Stimulated activated CD8-positive, alpha-beta memory T cell treated with anti-CD3 and anti-CD28 coated beads, Interleukin-12 subunit alpha, Interleukin-12 subunit beta, amount 100 ng/mL, for 1 hour (primary cell): ENCODE data around the gene MUC5B.

Source experiments
- DNase-seq: peaks from one replicate; pipeline ENCODE4 v3.0.0-alpha.2; 2020; ENCODE audit warnings: low read depth

MUC5B gene

DNA sequence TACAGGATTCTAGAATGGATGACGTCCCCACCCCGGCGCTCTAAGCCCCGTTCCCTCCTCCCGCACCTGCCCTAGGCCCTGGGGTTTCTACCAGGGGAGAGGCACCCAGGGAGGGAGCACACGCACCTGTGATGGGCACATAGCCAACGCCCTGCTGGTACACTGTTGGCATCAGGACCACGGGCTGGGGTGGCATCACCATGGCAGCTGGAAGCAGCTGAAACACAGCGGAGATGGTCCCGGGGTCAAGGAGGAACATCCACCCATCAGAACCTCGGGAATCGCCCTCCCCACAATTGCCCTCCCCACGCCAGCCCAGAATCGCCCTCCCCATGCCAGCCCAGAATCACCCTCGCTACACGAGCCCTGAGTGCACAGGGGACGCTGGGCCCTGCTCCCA lies 63.0 kb downstream of the MUC5B start:
- DNase-seq, result no peak

DNA sequence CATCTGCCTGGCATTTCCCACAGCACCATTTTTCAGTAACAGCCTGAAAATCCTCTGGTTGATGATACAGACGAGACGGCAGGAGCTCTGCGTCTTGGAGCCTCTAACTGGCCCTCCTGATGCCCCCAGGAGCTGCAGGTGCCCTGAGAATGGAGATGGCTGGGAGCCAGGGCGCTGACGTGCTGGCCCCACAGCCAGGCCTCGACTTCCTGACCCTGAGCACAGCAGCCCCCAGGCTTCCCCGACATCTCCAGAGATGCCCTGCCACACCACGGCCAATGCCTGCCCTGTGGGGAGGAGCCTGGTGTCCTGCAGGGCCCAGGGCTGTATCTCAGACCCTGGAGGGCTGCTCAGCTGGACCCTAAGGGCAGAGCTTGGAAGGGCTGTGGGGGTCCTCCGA lies 65.1 kb downstream of the MUC5B start:
- no peak for DNase-seq

DNA sequence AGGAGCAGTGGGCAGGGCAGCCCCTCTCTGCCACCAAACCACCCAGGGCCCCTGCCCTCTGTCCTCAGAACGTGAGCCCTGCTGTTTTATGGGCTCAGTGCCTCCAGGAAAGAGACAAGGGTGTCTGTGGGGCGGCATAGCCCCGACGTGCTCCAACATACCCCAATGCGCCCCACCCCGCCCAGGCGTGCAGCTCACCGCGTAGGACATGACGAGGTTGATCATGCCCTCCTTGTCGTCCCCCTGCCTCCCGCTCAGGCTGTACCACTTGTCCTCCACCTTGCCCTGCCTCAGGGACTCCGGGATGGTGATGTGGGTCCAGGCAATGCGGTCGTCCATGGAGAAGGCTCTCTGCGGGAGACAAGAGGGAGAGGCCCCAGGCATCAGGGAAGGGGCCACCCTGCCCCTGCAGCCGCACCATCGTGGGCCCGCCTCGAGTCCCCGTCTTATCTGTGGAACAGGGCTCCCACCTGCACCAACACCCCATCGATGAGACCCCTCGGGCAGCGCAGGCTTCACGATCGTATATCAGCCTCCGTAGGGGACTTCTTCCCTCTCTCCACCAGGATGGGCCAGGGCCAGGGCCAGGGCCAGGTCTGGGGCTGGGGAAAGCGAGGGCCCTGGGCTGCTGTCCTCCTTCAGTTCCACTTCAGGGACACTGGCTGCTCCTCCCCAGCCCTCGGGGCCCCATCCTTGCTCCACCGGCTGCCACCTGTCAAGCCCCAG lies 65.7 kb downstream of the MUC5B start:
- no peak for DNase-seq

DNA sequence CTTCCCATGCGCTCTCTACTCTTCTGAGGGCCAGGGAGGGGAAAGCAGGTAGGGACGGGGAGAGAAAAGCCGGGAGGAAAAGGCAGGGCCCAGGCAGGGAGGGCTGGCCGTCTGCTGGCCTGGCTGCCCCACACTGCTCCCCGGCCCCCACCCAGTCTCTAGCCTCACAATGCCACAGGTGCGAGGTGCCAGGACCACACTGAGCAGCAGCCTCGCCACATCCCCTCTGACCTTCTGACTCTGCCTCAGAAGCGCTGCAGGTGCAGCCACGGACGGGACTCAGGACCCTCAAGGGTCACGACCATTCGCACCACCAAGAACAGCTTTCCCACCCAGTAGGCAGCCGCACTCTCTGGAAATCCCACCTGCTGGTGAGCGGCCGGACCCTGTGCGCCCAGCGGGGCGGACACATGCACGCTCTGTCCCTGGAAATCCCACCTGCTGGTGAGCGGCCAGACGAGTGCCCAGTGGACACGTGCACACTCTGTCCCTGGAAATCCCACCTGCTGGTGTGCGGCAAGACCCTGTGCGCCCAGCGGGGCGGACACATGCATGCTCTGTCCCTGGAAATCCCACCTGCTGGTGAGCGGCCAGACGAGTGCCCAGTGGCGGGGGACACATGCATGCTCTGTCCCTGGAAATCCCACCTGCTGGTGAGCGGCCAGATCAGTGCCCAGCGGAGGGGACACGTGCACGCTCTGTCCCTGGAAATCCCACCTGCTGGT lies 66.5 kb downstream of the MUC5B start:
- no peak for DNase-seq

DNA sequence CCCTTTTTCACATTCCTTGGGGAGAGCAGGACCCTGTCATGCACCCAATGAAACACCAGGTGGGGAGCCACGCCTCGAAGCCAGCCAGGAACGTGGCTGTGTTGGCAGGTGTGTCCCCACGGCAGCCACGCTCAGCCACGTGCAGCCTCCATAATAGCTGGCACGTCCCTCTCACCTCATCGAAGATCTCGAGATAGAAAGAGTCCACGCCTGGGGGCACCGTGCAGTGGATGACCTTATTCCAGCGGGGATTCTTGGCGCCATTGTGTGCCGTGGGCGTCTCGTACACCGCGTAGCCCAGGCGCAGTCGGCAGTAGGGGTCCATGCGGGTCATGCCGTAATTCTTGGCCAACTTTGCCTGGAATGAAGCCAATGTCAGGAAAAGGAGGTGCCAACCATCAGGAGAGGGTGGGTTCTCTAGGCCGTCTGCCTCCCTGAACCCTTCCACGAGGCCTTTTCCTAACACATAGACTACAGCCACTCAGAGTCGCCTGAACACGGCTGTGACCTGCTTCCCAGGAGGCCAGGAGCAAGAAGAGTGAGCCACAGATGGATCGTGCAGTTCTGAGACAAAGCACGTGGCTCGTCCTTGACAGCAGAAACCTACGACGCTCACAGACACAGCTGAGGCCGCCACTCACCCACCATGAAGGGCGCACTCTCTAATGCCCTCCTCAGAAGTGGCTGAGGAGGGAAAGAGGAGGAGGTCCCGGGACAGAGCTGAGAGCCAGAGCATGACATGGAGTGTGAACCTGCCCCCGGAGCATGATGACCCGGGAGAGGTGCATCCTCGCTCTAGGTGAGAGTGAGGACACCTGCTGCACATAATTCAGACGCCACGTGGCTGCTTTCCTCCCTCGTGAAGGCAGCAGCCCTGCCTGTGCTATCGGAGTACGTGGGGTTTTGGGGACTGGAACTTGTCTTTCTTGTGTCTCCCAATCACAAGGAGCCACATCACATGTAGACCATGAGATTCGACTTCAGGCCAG lies 67.5 kb downstream of the MUC5B start:
- DNase-seq, result no peak

DNA sequence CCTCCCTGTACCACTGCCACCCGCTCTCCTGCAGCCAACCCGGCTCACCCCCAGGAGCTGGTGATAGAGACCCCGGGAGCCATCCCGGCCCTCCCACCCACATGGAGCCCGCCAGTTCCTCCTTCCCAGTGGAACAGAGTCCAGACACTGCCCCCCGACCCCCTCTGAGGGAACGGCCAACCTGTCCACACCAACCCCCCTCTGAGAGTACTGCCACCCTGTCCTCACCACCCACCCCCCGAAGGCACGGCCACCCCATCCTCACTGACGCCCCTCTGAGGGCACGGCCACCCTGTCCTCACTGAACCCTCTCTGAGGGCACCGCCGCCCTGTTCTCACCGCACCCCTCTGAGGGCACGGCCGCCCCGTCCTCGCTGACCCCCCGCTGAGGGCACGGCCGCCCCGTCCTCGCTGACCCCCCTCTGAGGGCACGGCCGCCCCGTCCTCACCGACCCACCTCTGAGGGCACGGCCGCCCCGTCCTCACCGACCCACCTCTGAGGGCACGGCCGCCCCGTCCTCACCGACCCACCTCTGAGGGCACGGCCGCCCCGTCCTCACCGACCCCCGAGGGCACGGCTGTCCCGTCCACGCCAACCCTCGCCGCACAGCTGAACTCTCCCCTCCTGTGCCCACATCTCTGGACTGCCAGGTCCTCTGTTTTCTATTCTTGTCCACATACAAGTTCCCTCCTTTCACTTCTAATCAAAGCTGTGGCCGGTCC lies 68.6 kb downstream of the MUC5B start:
- DNase-seq, result no peak

DNA sequence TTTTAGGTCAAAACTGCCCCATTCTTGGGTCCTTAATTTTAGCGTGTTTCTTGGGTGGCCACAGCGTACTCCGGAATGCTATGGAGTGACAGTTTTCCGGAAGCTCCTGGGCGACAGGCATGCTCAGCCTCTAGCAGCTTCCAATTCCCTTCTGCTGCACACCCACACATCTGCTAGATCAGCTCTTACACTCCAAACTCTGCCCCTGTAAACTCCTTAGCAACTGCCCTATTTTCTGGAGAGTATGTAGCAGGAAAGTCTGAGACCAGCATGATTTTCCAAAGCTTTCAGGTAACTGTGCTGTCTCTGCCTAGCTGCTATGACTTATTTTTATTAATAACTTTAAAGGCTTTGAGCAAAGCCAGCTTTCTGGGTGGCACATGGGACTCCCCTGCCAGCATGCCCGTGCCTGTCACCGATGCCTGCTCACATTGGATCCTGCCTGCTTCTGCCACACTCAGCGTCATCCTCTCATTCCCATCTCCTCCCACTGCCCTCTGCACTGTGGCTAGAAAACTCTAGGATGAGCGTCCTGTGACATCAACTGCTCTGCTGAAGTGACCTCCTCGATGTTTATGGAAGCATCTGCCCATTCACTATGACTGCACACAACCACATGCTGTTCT lies 69.3 kb downstream of the MUC5B start:
- DNase-seq, result no peak

DNA sequence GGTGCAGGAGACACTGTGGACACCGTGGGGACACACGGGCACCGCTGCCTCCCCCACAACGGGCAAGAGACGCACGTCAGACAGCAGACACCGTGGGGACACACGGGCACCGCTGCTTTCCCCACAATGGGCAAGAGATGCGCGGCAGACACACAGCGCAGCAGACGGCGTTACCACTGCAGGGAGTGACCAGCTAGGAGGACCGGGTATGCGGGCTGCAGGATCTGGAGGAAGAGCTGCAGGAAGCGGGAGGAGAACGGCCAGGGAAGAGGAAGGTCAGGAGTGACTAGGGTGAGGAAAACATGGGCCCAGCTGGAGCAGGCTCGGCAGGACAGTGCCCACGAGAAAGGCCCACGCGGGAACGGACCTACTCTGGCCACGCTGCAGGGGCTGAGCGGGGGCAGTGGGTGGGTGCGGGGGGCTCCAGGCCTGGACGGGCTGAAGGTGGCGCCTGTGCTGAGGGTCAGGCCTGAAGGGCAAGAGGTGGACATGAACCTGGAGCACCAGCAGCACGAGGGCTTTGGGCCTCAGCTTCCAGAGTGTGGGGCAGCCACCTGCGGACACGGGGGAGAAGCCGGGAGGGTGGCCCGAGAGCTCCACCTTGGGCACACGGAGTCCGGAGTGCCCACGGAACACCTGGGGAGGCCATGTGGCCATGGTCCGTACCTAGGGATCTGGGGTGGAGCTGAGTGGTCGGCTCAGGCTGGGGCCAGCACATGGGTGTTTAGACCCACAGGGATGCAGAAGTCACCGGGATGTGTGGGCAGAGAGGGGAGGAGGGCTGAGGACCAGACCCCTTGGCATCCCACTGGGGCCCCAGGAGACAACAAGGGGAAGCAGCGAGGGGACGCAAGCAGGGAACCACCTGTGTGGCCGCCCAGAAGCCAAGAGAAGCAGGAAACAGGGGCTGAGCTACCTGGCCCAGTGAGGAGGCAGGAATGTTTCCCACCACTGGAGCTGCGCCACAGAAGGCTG lies 70.1 kb downstream of the MUC5B start:
- no peak for DNase-seq

DNA sequence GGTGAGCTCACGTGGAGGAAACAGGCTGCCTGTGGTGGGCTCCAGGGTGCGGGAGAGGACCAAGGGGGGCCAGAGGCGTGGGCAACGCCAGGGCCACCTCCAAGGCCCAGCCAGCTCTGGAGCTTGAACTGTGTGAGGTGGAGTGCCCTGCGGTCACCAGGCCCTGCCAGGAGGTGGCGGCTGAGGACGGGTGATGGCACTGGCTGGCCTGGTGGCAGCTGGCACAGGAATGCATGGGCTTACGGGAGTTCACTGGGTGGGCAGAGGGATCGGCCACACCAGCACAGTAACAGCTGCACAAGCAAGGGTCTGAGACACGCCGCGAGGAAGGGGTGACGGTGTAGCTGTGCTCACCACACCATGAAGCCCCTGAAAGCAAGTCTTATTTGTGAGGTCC lies 70.8 kb downstream of the MUC5B start:
- no peak for DNase-seq

DNA sequence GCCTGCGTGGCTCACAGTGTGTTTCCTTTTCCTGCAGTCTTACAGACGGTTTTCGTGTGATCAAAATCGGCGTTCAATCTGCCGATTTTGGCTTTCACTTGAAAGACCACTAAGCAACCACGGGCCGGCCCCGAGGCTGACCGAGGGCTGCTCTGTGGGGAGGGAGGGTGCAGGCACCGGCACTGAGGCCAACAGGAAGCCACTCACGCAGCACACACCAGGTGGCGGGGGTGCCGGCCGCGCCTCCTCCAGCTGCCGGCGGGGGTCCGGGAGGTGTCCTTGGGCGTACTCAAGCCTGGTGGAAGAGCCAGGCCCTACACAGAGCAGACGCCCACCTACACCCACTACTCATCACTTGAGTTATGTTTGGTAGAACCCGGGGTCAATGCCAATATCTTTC lies 72.2 kb downstream of the MUC5B start:
- no peak for DNase-seq

DNA sequence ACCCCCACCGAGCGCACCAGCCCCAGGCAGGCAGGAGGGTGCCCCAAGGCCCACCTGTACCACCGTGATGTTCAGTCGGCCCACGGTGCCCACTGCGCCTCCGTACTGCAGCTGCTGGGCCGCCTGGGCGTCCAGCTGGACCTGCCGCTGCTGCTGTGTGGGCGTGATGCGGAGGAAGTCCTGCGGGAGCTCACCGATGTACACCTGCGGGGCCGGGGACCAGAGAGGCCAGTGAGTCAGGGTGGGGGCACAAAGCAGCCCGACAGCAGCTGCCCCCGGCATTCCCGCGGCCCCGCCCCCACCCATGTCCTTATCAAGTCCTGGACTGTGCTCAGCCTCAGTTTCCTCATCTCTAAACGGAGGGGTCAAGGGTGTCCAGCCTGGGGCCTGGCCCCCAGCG lies 72.7 kb downstream of the MUC5B start:
- DNase-seq, result no peak

DNA sequence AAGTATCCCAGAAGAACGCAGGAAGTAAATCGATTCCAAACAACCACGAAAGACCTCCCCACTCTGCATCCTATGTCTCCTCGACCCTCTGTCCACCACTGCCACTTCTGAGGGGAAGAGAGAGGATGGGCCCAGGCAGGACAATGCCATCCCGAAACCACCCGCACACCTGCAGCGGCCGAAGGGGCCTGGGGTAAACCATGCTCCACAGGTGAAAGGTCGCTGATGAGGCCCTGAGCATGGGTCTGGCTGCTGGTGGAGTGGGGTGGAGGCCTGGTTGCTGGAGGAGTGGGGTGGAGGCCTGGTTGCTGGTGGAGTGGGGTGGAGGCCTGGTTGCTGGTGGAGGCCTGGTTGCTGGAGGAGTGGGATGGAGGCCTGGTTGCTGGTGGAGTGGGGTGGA lies 73.4 kb downstream of the MUC5B start:
- DNase-seq, result no peak

DNA sequence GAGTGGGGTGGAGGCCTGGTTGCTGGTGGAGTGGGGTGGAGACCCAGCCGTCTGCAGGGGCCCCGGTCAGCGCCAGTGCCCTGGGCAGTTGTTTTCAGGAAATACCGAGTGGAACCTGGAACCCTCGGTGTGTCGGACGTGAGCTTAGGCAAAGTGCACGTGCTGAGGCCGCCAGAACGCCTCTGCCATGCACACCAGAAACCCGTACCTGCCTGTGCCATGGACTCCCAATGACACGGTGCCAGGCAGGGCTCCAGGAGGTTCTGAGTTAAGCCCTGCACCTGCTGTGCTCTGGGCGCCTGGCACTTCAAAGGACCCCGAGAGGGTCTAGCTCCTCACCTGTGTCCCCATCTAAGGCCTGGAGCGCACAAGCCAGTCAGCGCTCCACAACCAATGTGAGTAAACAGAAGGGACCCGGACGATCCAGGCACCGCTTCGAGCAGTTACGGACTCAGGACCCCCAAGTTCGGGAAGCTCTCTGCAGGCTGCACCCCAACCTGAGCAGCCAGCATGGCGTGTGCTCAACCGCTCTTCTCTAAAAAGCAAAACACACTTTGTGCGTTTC lies 74.2 kb downstream of the MUC5B start:
- no peak for DNase-seq

DNA sequence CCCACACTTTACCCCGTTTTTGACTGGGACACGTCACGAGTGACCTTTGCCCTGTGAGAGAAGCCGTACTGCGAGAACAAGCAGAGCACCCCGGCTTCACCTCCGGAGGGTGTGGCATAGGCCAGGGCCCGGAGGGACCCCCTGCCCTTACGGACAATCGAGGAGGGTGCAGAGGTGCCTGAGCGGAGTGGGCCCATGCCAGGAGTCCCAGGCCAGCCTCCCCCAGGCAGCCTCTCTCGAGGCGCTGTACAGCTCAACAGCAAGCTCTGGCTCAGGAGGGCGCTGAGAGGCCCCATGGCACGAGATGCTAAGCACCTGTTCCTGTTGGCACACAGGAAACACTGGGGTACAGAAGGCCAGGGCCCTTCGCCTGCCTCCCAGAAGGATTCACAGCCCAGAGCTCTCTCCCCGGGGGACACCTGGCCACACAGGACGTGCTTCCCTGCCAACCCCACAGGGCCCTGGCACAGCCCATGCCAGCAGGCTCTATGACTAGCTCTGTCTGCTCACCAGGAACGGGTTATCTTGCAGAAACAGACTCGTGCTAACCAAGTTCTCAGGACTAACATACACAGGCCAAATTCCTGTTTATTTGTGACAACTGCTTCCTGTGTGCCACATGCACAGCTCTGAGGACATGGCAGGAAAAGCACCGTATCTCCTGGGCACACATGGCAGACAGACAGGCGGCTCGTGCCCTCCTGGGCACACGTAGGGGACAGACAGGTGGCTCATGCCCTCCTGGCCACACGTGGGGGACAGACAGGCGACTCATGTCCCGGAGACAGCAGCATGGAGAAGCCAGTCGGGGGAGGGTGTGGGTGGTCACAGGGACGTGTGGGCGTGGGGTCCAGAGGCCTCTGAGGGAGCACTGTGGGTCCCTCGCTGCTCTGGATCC lies 75.0 kb downstream of the MUC5B start:
- DNase-seq, result no peak

DNA sequence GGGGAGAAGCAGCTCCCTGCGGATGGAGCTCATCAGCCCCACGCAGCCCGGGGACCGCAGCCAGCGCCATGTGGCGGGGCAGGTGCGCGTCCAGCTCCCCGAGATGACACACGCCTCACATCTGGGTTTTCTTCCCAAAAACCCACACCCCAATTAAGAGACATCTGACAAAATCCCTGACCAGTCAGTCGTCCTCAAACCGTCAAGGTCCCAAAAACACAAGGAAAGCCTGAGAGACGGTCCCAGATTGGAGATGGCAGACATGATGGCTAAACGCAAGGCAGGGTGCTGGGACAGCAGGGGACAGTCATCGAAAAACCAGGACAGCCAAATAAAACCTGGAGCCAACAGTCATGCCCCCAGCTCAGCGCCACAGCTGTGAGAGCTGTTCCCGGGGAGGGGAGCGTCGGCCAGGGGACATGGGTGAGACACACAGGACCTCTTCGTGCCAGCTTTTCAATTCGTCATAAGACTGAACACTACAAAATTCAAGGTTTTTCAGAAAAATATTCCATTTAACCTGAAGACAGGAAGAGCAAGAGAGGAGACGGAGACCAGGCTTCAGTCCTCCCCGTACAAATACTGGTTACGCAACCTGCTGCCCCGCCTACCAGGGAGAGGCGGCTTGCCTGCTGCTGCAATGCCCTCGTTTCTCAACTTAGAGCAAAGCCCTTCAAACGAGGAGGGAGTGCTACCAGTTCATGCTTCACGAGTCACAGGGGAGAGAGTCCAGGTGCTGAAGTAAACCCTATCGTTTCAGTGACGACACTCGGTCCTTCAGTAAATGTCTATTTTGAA lies 76.0 kb downstream of the MUC5B start:
- no peak for DNase-seq

DNA sequence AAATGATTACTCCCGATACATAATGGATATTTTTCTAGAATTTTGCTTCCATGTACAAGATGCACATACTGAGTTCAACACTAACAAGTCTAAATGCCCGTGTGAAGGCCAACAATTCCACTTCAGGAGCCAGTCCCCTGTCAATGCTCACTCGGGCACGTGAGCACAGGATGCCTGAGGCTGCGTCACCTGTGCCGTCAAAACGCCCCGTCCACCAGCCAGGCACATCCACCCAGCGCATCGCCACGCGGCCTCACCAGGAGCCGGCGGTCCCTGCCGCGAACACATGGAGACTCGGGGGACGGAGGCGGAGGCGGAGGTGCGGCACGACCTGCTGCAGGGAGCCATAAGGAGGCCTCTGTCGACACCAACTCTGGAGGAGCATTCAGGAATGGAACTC lies 76.8 kb downstream of the MUC5B start:
- no peak for DNase-seq

DNA sequence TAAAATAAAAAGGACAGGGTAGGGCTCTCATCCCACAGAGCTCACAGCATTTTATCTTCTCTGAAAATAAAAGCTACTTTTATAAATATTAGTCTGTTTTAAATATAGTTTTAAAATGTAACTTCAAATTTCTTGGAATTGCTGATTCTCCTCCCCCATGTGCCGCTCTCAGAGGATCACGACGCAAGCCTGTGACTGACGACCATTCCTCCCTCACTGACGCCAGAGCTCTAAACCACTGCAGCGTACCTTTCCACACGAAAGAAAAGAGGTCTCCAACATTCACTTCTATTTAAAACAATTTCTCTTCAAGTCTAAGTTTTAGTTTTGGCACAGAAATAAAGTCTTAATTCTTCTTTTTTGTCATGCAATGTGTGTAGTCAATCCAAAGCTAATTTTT lies 77.3 kb downstream of the MUC5B start:
- DNase-seq, result no peak

DNA sequence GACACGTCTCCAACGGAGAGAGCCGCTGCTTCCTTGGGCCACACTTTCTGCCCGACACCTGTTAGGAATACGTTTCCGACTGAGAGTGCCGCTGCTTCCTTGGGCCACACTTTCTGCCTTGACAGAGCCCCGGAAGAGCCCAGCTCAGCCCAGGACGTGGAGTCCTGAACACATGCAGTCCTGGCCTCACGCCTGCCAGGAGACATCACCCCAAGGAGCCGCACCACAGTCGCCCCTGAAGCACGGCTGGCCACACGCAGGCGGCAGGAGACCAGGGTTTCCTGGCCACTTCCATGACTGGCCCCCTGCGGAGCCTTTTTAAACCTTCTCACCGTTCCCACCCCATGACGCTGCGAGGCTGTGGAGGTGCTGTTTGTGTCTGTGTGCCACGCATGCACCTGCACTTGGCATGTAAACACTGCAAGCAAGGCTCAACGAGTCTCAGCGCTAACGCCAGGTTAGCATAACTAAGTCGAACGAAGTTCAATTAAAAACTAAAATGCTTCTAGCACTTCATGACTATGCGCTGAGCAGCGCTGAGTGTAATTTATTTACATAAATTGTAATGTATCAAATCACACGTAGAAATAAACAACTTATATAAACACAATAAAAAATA lies 77.8 kb downstream of the MUC5B start:
- no peak for DNase-seq
